HG02938 (cell line): Measurements from ENCODE around the gene STEAP3.
"Not testable (repeated sequence)": the region's sequence is repeated elsewhere in the genome, so short reads cannot be mapped to it uniquely, and the experiment has no call there.

Experiments used
- ATAC-seq: cut with Tn5 transposase; IDR thresholded peaks from one replicate; pipeline ENCODE4 v1.9.1; 2021; ENCODE audit warnings: mild to moderate bottlenecking, moderate library complexity; ENCODE audit not compliant: unreplicated experiment

The STEAP3 gene

DNA sequence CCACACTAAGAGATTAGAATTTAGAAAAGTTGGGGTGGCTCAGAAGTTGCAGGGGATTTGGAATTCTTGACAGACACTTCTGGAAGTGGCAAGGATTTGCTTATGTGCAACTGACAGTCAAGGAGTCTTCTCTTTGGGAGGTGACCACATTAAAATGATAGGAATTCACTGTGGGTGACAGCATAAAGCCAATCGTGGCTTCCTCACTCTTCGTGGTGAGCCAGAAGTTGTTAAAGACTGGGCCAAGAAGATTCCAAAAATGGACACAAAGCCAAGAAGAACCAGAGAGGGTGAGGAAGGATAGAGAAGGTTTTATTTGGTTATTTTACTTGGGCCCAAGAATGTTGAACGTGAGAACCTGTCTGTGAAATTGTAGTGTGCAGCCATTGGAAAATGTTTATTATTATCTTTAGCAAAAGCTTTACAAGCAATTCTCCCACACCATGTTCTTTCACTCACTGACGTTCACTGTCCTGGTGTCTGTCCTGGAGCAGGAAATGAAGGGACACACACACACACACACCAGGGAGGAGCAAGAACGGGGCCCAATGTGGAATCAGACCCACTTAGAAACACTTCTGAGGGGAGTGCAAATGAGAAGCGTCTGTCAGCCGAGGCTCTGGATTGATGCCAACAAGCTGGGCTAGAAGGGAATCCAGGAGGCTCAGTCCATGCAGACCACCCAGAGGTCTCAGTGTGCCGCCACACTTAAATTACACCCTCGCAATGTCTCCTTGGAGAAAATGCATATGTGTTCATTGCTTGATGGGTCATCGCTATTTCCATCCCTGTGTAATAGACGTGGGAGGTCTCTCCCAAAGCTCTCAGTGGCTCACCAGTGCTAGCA, 37.2 kb downstream of the STEAP3 start:
- no peak for ATAC-seq

DNA sequence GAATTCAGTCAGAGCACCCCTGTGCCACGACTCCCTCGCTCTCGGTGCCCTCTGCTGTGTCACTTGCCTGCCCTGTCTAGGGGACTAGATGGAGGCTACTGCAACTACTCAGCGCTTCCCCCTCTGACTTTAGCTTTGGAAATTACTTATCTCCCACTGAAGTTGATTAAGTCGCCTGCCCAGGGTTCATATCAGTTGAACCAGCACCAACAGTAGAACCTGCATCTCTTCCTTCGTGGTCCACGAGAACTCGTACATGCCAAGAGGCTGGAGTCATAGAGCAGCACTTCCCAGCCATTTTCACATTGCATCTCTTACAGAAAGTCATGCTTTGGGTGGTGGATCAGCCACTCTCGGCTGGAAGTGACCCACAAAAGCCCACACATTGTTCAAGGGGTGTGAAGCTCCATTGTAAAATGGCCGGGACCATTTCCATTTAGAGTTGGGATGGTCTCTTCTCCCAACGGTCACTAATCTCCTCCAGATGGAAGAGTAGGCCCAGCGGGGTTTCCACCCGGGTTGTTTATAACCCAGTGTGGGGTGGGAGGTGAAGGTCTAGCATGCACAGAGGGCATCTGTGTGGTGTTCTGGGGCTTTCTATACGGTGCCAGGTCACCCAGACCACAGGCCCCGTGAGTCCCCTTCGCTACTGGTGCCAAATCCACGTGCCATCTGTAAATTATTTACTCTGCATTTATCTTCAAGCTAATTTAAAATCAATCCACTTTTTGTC, 38.0 kb downstream of the STEAP3 start:
- ATAC-seq = no peak

DNA sequence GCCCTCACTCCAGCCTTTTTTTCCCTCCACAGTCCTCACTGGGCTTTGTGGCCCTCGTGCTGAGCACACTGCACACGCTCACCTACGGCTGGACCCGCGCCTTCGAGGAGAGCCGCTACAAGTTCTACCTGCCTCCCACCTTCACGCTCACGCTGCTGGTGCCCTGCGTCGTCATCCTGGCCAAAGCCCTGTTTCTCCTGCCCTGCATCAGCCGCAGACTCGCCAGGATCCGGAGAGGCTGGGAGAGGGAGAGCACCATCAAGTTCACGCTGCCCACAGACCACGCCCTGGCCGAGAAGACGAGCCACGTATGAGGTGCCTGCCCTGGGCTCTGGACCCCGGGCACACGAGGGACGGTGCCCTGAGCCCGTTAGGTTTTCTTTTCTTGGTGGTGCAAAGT, 39.4 kb downstream of the STEAP3 start:
- no peak for ATAC-seq

DNA sequence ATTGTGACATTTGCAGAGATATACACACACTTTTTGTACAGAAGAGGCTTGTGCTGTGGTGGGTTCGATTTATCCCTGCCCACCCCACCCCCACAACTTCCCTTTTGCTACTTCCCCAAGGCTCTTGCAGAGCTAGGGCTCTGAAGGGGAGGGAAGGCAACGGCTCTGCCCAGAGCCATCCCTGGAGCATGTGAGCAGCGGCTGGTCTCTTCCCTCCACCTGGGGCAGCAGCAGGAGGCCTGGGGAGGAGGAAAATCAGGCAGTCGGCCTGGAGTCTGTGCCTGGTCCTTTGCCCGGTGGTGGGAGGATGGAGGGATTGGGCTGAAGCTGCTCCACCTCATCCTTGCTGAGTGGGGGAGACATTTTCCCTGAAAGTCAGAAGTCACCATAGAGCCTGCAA, 40.0 kb downstream of the STEAP3 start:
- no peak for ATAC-seq

DNA sequence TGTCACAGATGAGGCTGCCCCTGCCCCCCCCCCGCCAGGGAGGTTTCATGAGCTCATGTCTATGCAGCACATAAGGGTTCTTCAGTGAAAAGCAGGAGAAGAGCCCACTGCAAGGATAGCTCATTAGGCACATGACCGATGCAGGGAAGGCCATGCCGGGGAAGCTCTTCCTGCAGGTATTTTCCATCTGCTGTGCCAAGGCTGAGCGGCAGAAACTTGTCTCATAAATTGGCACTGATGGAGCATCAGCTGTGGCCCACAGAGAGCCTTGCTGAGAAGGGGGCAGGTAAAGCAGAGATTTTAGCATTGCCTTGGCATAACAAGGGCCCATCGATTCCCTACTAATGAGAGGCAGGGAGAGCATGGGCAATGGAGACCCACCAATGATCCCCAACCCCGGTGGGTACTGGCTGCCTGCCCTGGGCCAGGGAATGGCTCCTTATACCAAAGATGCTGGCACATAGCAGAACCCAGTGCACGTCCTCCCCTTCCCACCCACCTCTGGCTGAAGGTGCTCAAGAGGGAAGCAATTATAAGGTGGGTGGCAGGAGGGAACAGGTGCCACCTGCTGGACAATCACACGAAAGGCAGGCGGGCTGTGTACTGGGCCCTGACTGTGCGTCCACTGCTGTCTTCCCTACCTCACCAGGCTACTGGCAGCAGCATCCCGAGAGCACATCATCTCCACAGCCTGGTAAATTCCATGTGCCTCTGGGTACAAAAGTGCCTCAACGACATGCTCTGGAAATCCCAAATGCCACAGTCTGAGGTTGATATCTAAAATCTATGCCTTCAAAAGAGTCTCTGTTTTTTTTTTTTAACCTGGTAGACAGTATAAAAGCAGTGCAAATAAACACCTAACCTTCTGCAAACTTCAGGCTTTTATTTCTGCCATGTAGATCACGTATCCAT, 41.4 kb downstream of the STEAP3 start:
- peak; percentile 97 for ATAC-seq

DNA sequence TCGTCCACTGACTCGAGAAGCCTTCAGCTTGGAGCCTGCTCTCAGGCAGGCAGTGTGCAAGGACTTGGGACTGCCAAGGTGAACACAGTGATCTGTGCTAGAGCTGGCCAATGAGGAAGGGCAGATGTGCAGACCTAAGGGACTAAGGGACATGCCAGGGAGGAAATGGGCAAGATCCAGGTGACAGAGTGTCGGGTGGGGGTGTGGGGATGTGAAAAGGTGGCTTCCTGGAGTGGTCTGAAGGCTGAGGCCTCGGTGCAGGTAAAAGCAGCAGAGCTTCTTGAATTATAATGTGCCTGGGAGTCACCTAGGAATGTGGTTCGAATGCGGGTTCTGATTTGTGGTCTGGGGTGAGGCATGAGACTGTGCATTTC, 42.0 kb downstream of the STEAP3 start:
- ATAC-seq = no peak

DNA sequence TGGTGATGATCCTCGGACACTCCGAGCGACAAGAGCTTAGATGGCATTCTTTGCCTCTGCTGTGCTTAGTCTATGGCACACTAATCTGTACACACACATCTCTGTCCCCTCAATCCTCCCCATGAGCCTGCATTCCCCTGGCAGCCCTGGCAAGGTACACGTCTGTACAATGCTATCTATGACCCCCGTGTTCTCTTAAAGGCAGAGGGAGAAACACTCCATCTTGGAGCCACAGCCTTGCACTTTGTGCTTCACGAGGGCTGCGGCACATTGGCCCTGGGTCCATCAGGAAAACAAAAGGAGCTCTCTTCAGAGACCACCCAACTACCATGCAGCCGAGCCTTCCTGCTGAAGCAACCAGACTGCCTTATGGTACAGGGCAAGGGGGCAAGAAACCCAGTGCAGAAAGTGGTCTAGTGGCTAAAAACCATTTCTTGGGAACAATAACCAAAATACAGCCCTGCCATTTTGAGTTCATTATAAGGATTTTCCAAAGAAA, 42.5 kb downstream of the STEAP3 start:
- ATAC-seq = no peak

DNA sequence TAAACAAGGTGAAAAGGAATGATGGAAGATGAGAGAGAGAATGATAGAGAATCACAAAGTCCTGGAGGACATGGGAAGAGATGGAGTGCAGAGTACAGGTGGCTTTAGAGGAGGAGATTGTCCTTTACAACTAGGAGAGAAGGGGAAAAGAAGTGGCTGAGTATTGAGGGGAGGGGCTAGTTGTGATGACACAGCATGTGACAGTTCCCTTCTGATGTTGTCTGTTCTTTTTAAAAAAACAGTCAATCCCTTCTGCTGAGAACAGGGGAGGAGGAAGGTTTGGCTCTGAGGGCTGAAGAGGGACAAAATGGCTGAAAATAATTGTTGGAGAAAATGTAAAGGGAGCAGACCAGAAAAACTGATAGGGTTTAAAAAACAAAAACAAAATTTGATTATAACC, 44.0 kb downstream of the STEAP3 start:
- ATAC-seq = no peak

DNA sequence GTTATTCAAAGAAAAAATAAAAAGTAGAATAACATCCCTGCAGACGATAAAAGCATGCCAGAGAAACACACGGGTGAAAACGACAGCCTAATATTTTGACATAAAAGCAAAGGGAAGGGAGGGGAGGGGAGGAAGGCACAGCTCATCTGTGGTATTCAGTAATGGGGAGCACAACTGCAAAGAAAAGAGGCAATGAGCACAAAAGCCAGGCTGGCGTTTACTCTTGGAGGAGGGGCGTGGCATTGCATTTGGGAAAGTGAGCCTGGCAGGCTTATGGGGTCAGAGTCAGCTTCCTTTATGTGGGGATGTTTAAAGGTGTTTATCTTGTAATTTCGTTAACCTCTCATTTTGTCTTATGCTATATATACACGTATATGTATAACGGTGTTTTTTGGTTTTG, 53.2 kb downstream of the STEAP3 start:
- ATAC-seq = no peak

DNA sequence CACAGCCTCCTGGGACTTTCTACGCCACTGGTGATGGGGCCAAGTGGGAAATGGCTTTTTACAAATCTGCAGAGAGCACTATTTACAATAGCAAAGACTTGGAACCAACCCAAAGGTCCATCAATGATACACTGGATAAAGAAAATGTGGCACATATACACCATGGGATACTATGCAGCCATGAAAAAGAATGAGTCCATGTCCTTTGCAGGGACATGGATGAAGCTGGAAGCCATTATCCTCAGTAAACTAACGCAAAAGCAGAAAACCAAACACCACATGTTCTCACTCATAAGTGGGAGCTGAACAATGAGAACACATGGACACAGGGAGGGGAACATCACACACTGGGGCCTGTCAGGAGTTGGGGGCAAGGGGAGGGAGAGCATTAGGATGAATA, 54.8 kb downstream of the STEAP3 start:
- ATAC-seq = not testable (repeated sequence)

DNA sequence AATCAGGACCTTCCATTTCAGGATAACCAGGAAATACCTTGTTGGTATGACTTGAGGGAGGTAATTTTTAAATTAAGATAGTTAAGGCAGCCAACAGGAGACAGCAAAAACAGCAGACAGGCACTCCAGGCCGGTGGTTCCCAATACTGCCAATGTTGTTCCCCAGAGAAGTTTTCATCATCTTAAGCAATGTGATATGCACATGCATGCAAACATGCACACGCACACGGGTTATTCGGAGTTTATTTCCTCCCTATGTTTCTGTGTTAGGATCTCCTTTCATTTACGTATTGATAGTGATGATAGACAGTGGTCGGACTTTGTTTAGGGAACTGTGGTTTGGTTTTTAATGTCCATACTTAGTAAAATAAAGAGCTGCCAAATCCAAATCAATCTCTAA, 55.3 kb downstream of the STEAP3 start:
- no peak for ATAC-seq

DNA sequence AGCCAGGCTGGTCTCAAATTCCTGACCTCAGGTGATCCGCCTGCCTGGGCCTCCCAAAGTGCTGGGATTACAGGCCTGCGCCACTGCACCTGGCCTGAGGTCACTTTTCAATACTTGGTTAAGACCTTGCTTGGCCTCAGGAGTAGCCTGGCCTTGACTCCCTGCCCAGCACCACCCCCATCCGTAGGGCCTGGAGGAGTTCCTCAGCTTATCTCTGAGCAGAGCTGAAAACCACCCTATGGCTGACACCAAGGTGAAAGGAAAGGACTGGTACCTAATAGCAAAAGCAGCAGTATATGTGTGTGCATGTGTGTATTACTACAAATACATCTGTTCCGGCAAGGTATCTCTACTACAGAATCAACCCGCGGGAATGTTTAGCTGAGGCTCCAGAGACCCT, 56.0 kb downstream of the STEAP3 start:
- ATAC-seq = no peak

DNA sequence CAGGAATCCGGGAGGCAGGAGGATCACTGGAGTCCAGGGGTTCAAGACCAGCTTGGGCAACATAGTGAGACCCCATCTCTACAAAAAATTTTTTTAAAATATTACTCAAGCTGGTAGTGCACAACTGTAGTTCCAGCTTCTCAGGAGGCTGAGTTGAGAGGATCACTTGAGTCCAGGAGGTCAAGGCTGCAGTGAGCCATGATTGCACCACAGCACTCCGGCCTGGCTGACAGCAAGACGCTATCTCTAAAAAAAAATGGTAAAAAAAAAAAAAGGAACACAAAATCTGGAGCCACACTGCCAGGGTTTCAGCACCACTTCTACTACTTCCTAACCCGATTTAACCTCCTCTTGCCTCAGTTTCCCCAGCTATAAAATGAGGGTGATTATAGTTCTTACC, 57.0 kb downstream of the STEAP3 start:
- ATAC-seq = no peak

DNA sequence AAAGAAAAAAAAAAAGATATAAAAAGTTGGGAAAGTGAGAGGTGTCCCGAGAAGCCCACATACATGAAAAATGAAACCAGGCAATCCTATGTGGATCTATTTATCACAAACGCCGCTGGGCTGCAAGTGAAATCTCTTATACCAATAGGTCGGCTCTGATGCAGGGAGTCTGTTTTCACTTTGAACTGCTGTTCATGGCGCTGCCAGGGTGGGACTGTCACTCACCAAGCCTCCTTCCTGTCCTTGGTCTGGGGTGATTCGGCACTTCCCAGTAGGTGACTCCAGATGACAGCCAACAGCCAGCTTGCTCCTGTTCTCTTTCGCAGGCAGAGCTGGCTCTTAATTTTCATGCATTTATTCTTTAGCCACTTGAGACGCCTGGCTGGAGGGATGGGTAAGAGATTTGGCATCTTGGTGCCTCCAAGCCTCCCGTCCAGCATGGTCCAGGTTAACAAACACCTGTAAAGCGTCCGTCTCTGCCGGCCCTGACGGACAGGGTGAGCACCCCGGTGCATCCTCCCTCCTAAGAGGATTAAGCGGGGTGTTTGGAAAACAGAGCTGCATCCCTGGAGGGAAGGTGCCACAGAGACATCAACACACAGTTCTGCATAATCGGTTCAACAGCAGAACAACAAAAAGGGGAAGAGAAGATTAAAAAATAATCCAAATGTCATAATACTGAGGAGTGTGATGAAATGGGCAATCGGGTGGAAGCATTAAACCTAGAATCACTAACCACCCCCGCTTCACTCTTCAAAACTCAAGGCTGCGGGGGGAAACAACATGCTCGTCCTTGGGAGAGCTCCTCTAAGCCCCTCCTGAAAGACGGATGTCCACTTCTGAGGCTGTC, 58.7 kb downstream of the STEAP3 start:
- no peak for ATAC-seq

DNA sequence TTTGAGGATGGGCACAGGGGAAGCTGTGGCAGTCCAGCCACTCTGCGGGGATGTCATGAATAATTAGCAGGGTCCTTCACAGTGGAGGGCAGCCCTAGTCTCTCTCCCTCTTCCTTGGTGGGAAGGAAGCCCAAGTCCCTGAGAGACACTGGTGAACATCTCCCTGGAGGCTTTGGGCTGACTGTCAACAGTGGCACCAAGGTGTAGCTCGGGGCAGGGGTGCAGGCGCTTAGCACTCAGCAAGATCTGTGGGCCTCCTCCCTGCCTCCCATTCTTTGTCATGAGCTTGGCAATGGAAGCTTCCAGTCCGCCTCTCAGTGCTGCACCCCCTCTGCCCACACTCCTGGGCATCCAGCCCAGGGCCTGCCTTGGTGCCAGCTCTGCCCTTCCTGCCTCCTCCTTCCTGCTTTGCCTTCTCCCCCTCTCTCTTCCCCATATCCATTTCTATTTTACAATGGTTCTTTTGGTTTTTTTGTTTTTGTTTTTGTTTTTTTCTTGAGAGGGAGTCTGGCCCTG, 59.4 kb downstream of the STEAP3 start:
- ATAC-seq = no peak

DNA sequence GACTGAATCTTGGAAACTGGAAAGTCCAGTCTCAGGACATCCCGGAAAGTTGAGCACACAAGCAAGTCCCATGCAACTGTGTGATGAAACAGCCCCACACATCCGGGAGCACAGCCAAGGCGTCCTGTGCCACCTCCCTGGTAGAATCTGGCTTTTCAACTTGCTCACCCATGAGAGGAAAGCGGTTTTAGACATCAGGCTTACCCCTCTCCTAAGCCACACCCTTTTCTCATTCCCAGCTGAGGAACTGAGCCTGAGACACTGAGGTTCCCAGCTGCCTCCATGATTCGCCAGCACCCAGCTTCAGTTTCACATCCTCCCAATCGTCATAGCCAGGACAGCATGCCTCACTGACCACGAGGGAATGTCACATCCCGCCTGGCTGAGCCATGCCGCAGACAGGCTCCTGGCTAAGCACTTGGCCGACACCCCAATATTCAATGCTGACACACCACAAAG, 60.3 kb downstream of the STEAP3 start:
- no peak for ATAC-seq

DNA sequence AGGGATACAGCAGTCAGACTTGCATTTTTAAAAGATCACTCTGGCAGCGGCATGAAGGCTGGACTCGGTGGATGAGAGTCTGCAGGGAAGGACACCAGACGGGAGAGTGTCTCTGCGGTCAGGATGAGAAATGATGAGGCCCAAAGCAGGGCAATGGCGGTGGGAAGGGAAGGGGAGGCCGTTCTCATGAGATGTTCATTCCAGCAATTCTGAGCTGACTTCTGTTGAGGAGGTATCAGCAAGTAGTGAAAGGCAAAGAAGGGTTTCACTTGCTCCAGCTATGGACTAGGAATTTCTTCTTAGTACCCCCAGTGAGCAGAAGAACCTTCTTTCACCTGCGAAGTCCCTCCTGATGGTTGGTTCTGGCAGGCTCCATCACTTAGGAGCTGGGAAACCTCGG, 63.0 kb downstream of the STEAP3 start:
- ATAC-seq = no peak

DNA sequence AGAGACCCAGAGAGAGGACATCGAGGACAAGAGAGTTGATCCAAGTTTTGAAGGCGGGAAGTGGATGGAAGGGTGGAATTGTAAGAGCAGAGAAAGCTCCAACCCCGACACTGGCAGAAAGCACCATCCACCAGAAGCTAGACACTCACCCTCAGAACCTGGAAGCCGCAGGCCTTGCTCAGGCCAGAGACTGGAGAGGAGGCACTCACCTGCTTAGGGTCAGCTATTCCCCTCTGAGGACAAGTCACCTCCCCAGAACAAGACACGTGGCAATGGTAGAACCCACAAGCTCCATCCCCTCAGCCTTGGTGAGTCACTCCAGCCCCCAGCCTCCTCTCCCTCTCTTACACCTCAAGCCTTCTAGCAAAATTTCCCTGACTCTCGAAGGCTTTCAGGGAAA, 64.9 kb downstream of the STEAP3 start:
- no peak for ATAC-seq

DNA sequence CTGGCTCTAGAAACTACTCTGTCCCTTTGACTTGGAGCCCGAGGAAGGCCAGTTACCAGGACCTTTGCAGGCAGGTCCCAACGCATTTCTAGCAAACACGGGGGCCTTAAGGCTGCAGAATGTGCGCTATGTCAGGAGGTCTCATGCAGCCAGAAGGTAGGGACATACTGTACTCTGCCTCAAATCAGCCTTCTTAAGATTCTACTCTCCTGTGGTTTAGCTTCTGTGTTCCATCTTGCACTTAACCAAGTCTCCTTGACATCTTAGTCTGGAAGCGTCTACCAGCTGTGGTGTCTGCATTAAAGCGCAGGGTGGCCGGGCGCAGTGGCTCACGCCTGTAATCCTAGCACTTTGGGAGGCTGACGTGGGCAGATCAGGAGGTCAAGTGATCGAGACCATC, 65.5 kb downstream of the STEAP3 start:
- no peak for ATAC-seq

DNA sequence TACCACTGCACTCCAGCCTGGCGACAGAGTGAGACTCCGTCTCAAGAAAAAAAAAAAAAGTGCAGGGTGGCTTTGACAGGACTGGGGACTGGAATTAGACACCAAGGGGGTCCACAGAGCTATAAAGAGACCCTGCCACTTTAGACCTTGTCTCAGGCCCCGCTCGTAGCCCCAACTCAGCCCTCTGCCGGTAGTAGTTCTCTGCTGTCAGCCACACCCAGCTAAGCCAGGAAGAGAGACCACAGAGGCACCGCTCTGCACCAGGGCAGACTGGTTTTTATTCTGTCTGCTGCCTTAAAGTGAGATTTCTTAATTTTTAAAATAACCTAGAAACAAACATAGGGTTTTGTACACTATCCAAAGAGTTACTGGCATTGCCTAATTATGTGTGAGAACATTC, 66.0 kb downstream of the STEAP3 start:
- no peak for ATAC-seq
